Measurements from ENCODE around the gene EXOC1L.
"Not testable (repeated sequence)": the region's sequence is repeated elsewhere in the genome, so short reads cannot be mapped to it uniquely, and the experiment has no call there.

EXOC1L gene

DNA sequence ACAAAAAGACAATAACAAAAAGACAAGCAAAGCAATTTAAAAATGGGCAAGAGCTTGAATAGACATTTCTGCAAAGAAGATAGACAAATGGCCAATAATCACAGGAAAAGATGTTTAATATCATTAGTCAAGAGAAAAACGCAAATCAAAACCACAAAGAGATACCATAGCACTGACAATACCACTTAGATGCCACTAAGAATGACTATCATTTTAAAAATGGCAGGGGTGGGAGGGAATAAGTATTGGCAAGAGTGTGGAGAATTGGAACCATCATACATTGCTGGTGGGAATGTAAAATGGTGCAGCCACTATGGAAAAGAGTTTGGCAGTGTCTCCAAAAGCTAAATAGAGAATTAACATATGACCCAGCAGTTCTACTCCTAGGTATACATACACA, 18.8 kb downstream of the EXOC1L start:
- no peak for DNase-seq (ENCODE audit: low read depth)

DNA sequence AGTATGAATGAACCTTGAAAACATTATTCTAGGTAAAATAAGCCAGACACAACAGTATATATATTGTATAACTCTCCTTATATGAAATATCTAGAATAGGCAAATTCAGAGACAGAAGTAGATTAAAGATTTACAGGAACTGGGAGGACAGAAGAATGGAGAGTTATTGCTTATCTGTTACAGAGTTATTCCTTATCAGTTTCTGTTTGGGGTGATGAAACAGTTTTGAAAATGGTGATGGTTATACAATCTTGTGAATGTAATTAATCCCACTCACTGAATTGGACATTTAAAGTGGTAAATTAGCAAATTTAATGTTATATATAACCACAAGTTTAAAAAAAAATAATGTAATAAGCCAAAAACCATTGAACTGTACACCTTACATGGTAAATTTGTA, 19.4 kb downstream of the EXOC1L start:
- DNase-seq (ENCODE audit: low read depth), result no peak

DNA sequence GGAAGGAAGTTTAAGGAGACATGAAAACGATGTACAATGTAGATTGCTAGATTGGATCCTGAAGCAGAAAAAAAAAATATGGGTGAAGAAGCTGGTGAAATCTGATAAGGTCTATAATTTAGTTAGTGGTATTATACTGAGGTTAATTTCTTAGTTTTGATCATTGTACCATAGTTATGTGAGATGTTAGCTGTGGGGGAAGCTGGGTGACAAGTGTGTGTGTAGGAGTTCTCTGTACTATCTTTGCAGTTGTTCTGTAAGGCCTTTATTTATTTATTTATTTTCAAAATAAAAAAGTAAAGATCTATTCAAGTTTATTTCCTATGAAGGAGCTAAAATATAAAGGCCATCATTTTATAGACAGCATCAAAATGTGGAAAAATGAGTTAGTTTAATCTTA, 21.4 kb downstream of the EXOC1L start:
- no peak for DNase-seq (ENCODE audit: low read depth)

- not testable (repeated sequence) for DNase-seq (ENCODE audit: low read depth)
These were observed 22.0 kb downstream of the EXOC1L start for GRCh38 chr4:55841373-55842239.

GRCh38 chr4:55842312-55842711, 22.7 kb downstream of the EXOC1L start:
- DNase-seq (ENCODE audit: low read depth), result not testable (repeated sequence)

GRCh38 chr4:55849724-55850123, 30.1 kb downstream of the EXOC1L start:
- DNase-seq (ENCODE audit: low read depth), result no peak

GRCh38 chr4:55851885-55852284, 32.3 kb downstream of the EXOC1L start:
- no peak for DNase-seq (ENCODE audit: low read depth)

- peak; percentile 98 for DNase-seq (ENCODE audit: low read depth)
These were observed 34.0 kb downstream of the EXOC1L start, which contains the start of gene EXOC1 for GRCh38 chr4:55853484-55854046. EXOC1 (plus strand) TSS chr4:55853648; CDS start chr4:55858324, 4,676 bp downstream.

DNA sequence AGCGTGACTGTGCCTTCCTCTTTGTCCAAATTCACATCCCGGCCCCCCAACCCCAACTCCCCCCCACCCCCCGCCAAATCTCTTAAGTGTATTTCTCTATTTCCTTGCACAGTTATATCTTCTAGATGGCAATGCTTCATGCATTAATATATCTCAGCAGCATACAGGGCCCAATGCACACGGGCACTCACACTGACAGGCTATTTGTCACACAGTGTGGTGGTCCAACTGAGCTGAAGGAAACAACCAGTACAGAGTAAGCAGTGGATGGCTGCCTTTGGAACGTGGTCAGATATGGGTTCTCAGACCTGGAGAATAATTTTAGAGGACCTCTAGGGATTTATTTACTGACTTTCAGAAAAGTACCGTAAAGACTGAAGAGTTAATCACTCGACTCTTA, 34.5 kb downstream of the EXOC1L start:
- no peak for DNase-seq (ENCODE audit: low read depth)

GRCh38 chr4:55857586-55857985, 38.0 kb downstream of the EXOC1L start:
- no peak for DNase-seq (ENCODE audit: low read depth)

DNA sequence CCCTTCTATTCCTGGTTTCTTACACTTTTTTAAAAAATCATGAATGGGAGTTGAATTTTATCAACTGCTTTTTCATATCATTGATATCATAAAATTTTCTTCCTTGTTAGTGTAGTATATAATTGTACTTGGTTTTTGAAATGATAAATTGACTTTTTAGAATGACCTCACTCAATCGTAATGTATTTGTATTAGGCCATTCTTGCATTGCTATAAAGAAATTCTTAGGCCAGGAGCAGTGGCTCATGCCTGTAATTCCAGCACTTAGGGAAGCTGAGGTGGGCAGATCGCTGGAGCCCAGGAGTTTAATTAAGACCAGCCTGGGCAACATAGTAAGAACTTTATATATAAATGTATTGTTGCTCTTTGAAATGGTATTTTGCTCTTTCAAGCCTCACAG, 40.1 kb downstream of the EXOC1L start:
- DNase-seq (ENCODE audit: low read depth), result no peak

GRCh38 chr4:55864577-55865223, 45.1 kb downstream of the EXOC1L start:
- DNase-seq (ENCODE audit: low read depth), result no peak

DNA sequence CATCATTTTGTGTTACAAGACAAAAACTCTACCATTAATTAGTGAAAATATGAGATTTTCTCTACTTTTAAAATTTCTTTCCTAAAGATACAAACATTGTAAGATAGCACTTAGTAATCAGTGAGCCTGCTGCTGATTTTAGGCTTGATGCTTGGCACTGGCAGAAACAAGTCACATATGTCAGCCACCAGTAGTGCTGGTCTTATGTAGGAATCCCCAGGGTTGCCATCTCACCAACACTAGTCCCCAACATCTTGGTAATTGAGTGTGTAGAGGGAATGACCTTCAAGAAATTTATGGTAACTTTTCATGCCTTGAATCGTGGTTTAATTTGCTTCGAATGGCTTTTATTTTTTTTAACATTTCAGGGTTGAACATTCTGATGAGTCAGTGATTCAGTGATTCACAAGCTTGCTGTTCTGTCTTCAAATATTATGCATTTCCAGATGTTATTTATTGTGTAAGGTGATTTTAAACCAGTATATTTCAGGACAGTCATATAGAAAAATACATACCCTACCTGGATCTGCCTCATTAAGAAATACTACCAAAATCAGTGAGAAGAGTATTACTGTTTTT, 45.7 kb downstream of the EXOC1L start:
- DNase-seq (ENCODE audit: low read depth), result no peak

DNA sequence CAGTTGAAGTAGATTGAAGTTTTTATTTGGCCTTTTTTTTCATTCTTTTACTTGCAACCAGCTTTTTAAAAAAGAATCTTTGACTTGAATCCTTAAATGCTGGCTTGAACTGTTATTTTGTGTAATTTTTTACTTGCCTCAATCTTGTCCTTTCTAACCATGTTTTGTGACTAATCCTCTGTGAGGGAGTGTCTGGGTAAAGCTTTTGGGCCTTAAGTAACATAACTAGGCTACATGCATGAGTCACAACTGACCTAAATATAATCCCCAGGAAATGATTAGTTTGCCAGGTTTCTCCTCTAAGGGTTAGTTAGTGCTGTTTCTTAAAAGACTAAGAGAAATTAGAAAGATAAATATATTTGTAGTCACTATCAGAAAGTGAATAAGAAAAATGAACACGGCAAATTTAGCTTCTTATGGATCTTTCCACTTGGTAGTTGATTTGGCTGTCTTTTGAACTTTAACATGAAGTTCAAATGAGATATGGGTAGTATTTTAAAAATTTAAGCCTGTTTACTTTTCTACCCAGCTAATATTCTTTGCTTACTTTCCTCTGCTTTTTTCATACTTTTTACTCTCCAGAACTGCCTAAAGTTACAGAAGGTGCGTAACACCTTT, 46.8 kb downstream of the EXOC1L start:
- DNase-seq (ENCODE audit: low read depth), result no peak

- DNase-seq (ENCODE audit: low read depth), result no peak
These were observed 47.5 kb downstream of the EXOC1L start for GRCh38 chr4:55866973-55867574.

DNA sequence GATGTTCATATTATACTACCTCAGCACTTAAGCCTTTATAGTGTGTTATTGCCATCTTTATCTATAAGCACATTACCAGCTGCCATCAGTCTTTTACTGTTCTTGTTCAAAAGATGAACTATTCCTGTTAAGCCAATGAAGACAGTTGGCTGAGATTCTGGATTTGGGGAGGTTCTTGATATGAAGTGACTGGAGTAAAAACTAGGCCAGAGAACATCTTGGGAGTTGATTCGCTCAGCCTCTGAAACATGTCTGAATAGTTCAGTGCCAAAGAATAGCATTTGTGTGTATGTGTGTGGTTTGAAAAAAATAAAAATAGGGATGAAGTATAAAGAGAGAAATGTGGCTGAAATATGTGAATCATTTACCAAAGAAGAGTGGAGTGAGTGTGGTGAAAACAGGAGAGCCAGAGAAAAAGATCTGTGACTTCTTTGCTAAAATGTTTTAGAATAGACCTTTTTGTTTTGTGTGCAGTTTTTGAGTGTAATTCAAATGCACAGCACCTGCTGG, 49.0 kb downstream of the EXOC1L start:
- DNase-seq (ENCODE audit: low read depth), result no peak

DNA sequence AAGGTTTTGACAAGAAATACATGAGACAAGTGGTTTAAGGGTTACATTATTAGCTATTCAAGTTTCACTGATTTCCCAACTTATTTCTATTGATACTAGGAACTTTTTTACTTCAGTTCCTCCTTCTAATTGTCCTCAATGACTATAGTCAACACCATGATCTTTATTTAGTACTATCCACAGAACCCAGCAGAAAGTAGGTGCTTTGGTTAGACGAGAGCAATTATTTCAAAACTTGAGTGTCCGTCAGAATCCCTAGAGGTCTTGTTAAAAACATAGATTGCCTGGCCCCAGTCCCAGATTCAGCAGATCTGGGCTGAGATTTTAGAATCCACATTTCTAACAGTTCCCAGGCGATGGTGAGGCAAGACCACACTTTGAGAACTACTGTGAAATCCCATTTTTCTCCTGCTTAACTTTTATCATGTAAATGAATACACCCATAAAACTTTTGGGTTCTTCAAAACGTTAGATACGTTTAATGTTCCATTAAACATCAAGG, 51.8 kb downstream of the EXOC1L start:
- no peak for DNase-seq (ENCODE audit: low read depth)

DNA sequence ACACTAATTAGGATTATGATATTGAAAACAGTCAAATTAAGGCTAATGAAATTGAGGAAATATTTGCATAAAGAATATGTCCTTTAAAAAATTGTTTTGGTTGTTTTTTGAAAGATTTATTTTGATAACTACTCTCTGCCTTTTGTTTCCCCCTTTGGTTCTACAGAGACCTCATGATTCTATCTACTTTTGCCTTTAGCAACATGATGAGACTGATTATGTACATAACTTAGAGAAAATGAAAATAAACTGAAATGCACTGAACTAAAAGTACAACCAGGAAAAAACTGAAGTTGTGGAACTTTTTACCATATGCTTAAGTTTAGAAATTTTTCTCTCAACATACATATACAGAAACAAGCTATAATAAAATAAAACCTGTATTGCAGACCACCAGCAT, 55.2 kb downstream of the EXOC1L start:
- no peak for DNase-seq (ENCODE audit: low read depth)

GRCh38 chr4:55876387-55876786, 56.8 kb downstream of the EXOC1L start:
- no peak for DNase-seq (ENCODE audit: low read depth)

- no peak for DNase-seq (ENCODE audit: low read depth)
These were observed 59.6 kb downstream of the EXOC1L start for GRCh38 chr4:55879224-55879623.

GRCh38 chr4:55880652-55881280, 61.2 kb downstream of the EXOC1L start:
- no peak for DNase-seq (ENCODE audit: low read depth)

Measured in stimulated activated CD8-positive, alpha-beta memory T cell treated with anti-CD3 and anti-CD28 coated beads, Interleukin-15, amount 100 ng/mL, for 1 hour (primary cell).